DMS 273 treated with DMSO at 0.1 percent for 48 hours (cell line): ENCODE results near the gene STK16.
A peak's percentile ranks its signal among the peaks of the same experiment; 100 is the strongest.
"Not testable (repeated sequence)": the region's sequence is repeated elsewhere in the genome, so short reads cannot be mapped to it uniquely, and the experiment has no call there.

Experiments
- DNase-seq: peaks from one replicate; lab custom pipeline; 2025; lab: John Stamatoyannopoulos, UW

STK16 gene

GRCh38 chr2:219245899-219246230, 586 bp downstream of the STK16 start:
- no peak for DNase-seq

GRCh38 chr2:219246559-219246958, 1.3 kb downstream of the STK16 start:
- no peak for DNase-seq

GRCh38 chr2:219247678-219248642, 2.7 kb downstream of the STK16 start:
- DNase-seq = no peak

GRCh38 chr2:219248845-219249202, 3.5 kb downstream of the STK16 start:
- no peak for DNase-seq

GRCh38 chr2:219249203-219249980, 4.1 kb downstream of the STK16 start:
- peak; percentile 90 for DNase-seq

- no peak for DNase-seq
These were observed 4.9 kb downstream of the STK16 start for GRCh38 chr2:219250049-219250781.

- no peak for DNase-seq
These were observed 6.4 kb downstream of the STK16 start for GRCh38 chr2:219251656-219252055.

- DNase-seq = no peak
These were observed 6.8 kb downstream of the STK16 start for GRCh38 chr2:219252084-219252483.

- peak; percentile 52 for DNase-seq
These were observed 7.3 kb downstream of the STK16 start for GRCh38 chr2:219252570-219252899.

- DNase-seq = peak; percentile 59
These were observed 7.8 kb downstream of the STK16 start, which contains the start of gene TUBA4B for GRCh38 chr2:219252900-219253752. TUBA4B (plus strand) TSS chr2:219253243; CDS start chr2:219253408, 165 bp downstream.

GRCh38 chr2:219253753-219254589, 8.7 kb downstream of the STK16 start, which contains the start of gene TUBA4A:
TUBA4A (minus strand) TSS chr2:219253918; CDS start chr2:219253858, 60 bp downstream.
- peak; percentile 43 for DNase-seq

- no peak for DNase-seq
These were observed 9.4 kb downstream of the STK16 start for GRCh38 chr2:219254590-219255201.

GRCh38 chr2:219258942-219259341, 13.7 kb downstream of the STK16 start:
- not testable (repeated sequence) for DNase-seq

- no peak for DNase-seq
These were observed 16.0 kb downstream of the STK16 start for GRCh38 chr2:219261024-219261855.

- DNase-seq = no peak
These were observed 21.0 kb downstream of the STK16 start for GRCh38 chr2:219266232-219266631.

- no peak for DNase-seq
These were observed 21.6 kb downstream of the STK16 start for GRCh38 chr2:219266886-219267285.

GRCh38 chr2:219268294-219268693, 23.0 kb downstream of the STK16 start:
- no peak for DNase-seq

- DNase-seq = no peak
These were observed 24.2 kb downstream of the STK16 start for GRCh38 chr2:219269362-219270054.

GRCh38 chr2:219270055-219270372, 24.7 kb downstream of the STK16 start:
- no peak for DNase-seq
